GM21515 (cell line): ENCODE data around the gene SERPINA5.
"Not testable (repeated sequence)": the region's sequence is repeated elsewhere in the genome, so short reads cannot be mapped to it uniquely, and the experiment has no call there.

ENCODE experiments used
- ATAC-seq: cut with Tn5 transposase; IDR thresholded peaks from one replicate; pipeline ENCODE4 v1.9.1; 2021; ENCODE audit not compliant: unreplicated experiment

The SERPINA5 gene

DNA sequence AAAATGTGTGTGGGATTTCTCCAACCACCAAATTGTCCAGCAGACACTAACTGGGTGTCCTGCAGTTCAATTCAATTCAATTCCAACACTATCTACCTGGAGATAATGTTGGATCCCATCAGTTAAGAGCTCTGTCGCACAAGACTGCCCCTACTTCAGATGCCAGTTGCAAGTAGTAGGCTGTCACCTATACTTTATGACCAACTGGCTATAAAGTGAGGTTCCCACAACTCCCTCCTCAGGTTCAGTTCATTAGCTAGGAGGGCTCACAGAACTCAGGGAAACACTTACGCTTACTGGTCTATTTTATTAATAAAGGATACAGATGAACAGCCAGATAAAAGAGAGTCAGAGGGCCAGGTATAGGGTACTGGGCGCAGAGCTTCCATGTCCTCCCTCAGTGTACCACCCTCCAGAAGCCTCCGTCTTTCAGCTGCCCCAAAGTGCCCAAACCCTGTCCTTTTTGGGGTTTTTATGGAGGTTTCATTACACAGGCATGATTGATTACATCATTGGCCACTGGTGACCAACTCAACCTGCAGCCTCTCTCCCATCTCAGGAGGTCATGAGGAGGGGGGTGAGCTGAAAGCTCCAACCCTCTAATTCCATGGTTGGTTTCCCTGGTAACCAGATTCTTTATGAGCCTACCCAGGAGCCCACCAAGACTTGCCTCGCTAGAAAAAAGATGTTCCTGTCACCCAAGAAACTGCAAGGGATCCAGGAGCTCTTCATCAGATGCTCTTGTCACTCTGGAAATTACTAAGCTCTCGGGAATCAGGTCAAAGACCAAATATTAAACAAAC is 7.5 kb upstream of the SERPINA5 start:
- ATAC-seq, result no peak

DNA sequence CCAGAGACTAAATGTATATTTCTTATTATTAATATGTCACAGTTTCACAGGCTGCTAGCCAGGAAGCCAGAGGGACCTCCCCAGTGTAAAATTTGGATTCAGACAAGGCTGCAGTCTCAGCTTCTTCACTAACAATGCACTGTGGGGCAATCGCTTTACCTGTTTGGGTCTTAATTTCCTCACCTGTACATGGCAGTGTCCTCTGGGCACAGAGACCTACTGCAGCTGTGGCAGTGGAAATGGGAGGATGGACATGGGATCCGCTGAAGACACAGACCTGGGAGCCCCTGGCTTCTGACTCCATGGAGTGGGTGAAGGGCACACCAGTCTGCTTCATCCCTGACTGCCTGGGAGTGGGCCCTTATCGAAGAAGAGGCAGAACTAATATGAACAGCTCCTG is 6.9 kb upstream of the SERPINA5 start:
- no peak for ATAC-seq

DNA sequence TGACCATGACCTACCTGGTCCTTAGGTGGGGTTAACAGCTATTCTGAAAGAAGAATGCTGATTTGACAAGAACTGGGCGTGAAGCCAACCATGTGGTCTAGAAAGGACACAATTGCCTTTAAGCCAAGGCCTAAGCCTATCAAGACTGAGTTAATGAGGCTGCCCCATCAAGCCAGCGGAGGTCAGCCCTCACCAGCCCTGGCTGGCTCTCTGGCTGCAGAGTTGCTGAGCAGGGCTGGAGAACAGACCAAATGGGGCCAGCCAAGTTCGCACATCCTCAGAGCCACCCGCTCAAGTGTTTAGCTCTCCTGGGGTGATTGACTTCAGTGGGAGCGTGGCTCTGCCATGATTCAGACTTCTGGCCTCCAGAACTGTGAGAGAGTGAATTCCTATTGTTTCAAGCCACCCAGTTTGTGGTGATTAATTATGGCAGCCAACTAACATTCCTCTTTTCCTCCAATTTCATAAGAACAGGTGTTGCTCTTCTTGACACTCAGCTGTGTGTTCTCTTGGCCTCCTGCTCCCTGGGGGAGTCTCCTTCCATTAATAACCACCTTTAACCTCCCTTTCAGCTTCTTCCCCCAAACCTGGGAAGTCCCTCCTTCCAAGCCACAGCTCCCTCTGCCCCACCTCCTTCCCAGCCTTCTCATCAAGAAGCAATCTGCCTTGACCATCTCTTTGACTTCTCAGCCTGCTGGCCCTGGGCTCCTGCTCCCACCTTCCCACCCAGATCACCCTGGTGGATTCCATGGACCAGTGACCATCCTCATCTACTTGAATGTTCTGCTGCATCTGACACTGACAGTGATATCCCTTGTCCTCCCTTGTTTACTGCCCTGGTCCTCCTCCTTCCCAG is 5.3 kb upstream of the SERPINA5 start:
- no peak for ATAC-seq

DNA sequence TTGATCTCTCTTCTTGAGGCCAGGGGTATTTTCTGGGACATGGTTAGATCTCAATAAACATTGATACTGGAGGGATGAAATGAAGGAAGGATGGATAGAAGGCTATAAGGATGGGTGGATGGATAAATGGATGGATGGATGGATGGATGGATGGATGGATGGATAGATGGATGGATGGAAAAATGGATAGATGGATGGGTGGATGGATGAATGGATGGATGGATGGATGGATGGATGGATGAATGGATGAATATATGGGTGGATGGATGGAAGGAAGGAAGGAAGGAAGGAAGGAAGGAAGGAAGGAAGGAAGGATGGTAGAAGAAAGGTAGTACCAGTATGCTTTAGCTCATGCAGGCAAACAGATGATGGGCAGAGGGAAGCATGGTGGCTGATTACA is 3.8 kb upstream of the SERPINA5 start:
- ATAC-seq, result not testable (repeated sequence)

DNA sequence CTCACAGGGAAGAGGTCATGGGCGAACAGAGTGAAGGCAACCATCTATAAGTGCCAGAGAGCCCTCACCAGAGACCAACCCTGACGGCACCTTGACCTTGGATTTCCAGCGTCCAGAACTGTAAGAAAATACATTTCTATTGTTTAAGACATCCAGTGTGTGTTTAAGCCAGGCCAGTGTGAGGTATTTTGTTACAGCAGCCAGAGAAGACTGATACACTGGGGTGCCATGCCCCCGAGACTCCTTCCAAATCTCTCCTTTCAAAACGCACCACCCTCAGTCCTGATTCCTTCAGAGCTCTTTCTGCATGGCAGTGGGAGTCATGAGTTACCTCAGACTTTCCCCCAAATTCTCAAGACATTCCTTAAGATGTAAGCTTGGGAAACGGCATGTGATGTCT is 2.5 kb upstream of the SERPINA5 start:
- ATAC-seq, result no peak

DNA sequence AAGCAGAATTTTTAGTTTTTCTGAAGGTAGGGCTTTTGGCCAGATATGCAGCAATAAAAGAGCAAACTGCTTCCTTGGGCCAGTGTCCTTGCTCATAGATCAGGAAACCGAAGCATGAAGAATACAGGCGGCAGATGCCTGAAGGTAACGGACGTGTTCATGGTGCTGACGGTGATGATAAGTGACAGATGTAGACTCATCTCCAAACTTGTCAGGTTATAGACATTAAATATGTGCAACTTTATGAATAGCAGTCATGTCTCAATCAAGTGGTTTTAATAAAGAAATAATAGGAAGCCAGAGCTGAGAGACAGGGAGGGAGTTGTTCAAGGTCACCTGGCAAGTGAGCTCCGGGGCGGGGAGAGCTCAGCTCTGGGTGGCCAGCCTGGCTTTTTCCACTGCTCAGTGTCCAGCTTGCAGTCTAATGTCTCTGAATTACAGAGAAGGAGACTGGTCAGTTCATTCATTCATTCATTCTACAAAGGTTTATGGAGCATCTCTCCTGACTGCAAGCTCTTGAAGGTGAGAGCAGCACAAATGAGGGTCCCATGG is 1.0 kb downstream of the SERPINA5 start:
- ATAC-seq, result no peak

DNA sequence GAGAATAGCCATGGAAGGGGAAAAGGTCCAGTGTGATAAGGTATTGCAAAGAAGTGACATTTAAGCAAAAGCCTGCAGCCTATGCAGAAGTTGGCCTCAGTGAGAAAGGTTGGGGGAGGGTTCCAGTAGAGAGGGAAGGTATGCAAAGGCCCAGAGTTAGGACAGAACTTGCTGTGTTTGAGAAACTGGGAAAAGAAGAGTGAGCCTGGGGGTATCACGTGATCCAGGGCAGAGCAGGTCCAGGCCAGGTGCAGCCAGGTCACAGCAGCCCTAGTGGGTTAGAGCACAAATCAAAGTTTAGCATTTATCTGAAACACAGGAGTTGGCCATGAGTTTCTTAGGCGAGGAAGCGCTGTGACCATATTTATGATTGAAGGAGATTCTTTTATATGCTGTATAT is 1.6 kb downstream of the SERPINA5 start:
- no peak for ATAC-seq

DNA sequence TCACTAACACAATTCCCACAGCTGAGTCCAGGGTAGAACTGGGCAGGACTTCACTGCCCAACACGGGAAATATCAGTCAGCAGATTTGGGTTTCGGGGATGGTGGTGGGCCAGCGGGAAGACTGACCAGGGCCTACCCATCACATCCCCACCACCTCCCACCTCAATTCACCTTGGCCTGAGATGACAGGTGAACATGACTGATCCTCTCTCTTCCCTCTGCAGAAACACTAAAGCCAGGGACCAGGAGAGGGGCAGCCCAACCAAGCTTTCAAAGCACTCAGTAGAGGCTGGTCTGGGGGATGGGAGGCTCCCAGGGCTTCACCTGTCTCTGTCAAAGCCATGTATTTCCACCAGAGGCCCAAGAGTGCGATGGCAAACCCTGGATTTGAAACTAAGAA is 2.3 kb downstream of the SERPINA5 start:
- ATAC-seq, result no peak

DNA sequence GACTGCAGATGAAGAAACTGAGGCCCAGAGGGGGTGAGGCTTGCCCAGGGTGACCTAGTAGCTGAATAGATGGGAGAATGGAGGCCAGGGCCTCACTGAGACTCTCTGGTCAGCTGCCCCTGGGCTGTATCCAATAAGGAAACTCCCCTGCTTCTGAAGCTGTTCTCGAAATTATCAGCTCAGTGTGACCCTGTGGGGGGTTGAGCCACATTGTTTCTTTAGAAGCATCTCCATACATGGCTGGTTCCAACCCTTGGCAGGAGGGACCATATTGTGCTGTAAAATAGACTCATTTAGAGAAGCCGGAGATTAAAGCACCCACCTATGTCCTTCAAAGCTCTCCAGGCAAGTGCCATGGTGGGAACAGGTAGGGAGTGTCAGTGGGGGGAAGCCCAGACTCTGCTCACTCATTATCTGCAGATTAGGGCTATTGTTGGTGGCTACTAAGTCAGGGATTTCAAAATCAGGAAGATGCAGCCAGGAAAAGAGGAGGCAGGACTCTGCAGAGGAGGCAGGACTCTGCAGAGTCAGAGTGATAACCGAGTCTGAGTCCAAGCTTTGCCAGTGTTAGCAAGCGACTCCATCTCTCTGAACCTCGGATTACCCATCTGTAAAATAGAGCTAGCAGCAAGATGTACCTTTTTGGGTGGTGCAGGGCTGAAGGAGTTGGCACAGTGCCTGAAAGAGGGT is 3.5 kb downstream of the SERPINA5 start:
- ATAC-seq, result no peak

DNA sequence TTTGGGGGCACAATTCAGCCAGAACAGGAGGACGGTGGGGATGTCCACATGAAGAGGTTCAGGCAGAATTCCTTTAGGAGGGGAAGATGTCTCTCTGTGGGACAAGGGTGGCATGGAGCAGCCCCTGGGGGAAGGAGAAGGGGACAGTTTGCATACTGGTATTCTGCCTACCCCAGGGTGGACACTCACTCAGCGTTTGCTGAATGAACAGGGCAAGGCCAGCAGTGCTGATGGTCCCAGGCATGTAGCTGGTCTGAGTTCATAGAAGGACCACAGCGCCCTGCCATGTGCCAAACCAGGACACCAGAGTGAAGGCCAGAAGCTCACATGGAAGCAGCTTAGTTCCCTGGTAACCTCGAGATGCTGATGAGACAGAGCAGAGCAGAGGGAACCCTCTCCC is 5.4 kb downstream of the SERPINA5 start:
- no peak for ATAC-seq

DNA sequence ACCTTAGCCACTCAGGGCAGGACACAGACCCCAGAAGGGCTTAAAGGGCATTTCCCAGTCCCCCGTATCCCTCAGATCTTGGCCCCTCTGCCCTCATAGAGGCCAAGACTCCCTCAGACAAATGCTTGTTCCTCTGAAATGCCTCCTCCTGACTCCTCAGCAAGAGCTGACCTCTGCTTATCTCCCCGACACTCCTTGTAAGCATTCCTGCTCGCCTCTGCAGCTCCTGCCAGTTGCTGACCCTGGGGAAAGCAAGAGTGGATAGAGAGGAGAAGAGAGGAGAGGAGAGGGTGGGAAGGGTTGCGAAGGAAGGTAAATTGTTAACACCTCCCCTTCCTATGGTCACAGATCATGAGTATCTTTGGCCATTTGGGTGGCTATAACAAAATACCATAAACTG is 7.1 kb downstream of the SERPINA5 start:
- no peak for ATAC-seq

DNA sequence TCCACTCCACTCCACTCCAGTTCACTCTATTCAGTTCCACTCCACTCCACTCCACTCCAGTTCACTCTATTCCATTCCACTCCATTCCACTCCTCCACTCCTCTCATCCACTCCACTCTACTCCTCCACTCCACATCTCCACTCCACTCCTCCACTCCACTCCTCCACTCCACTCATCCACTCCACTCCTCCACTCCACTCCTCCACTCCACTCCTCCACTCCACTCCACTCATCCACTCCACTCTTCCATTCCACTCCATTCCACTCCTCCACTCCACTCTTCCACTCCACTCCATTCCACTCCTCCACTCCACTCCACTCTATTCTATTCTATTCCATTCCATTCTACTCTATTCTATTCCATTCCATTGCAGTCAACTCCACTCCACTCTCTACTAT is 9.8 kb downstream of the SERPINA5 start:
- no peak for ATAC-seq

DNA sequence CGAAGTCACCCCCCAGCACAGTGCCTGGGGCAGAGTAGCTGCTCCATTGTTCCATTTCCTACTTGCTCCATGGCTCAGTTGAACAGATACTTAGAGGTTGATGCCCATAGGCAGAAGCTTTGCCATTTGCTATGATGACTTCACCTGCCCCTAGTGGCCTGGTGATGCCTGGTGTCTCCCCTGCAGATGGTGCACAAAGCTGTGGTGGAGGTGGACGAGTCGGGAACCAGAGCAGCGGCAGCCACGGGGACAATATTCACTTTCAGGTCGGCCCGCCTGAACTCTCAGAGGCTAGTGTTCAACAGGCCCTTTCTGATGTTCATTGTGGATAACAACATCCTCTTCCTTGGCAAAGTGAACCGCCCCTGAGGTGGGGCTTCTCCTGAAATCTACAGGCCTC is 10.6 kb downstream of the SERPINA5 start:
- ATAC-seq, result no peak

DNA sequence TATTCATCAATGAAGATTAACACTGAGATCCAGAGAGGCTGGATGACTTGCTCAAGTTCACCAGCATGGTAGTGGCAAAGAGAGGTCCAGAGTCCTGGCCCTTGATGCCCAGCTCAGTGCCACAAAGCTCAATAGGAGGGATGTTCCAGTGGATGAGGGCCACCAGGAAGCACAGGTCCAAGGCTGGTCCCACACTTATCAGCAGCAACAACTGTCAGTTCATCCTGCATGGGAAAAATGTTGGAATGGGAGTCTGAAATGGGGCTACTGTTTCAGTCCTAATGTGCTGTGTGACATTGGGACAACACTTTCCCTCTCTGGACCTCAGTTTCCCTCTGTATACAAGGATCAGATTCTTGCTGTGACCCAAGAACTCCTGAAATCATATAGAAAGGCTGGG is 11.2 kb downstream of the SERPINA5 start:
- ATAC-seq, result no peak

DNA sequence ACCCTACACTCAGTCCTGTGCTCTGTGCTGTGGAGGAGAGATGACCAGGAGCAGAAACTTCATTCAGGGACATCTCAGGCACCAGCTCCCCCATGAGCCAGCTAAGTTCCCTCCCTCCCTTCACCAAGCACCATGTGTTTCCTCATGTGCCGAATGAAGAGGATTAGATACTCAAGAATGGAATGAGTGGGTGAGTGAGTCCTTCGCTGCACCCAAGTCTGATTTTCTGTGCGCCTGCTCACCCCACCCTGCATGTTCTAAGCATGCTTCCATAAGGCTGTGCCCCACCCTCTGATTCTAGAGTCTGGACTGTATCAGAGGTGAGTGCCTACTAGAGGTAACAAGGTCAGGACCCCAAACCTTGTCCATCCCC is 12.1 kb downstream of the SERPINA5 start:
- no peak for ATAC-seq

DNA sequence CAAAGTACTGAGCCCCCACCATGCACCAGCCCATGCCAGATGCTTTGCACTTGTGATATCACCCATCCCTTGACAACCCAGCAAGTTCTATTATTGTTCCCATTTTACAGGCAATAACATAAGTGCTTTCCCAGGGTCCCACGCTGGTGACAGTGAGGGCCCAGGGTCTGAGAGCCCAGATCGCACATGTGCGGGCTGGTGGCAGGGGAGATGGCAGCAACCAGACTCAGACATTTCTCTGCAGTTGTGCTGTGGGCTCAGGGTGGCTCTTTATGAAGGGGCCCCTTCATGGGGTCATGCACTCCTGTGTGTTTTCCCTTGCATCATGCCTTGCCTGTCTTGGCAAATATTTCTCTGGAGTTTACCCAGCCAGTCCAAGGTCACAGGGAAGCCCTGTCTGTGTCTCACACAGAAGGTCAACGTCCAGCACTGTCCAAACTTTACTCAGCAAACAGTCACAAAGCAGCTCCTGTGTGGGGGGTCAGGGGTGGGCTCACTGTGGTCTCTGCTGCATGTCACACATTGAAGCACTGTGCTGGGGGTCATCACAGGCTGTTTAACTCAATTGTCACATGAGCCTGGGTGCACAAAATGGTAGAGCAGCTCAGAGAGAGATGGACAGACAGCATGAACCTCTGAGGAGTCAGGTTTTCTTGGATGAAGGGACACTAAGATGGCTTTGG is 12.7 kb downstream of the SERPINA5 start:
- ATAC-seq, result no peak

DNA sequence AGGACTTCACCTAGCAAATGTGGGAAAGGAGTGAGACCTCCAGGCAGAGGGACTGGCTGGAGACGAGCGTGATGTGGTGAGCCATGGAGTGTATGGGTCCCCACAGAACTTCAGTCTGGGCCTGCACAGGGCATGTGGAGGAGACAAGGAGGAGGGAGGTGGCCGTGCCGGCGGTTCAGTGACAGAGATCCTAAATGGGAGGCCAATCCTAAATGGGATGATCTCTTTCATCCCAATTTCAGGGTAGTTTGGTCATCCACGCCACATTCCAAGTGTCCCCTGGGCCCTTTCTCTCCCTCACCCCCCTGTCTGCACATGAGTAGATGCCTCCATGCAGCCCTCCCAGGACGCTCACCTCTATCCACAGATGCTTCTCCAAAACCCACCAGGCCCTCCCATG is 13.2 kb downstream of the SERPINA5 start:
- ATAC-seq, result no peak

DNA sequence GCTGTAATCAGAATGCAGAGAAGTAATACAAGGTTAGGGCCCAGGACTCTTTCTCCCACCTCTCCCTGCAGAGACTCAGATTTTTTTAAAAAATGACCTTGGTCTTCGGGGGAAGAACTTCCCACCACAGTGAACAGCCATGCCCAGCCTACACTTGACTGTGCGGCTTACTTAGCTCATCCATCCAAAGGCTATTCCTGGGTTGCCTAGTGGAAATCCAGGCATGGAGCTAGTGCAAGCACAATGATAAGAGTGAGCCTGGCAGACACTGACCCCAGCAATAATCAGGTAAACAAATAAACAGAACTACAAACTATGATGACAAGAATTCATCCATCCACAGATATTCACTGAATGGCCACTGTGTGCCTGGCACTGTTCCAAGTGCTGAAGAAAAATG is 14.7 kb downstream of the SERPINA5 start:
- no peak for ATAC-seq

DNA sequence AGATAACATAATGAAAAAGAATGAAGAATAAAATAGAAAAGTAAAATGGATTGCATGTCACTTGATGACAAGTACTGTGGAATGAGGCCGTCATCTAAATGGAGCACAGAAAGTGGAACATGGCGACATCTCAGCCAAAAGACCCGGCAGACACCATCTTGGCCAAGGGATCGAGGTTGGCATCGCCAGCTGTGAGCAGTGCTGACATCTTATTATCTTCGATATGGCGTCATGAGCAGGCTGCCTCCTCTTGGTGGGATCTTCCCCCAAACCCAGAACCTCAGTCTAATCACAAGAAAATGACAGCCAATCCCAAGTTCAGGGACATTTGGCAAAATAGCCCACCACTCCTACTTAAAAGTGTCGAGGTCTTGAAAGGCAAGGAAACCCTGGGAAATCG is 15.1 kb downstream of the SERPINA5 start:
- ATAC-seq, result no peak

DNA sequence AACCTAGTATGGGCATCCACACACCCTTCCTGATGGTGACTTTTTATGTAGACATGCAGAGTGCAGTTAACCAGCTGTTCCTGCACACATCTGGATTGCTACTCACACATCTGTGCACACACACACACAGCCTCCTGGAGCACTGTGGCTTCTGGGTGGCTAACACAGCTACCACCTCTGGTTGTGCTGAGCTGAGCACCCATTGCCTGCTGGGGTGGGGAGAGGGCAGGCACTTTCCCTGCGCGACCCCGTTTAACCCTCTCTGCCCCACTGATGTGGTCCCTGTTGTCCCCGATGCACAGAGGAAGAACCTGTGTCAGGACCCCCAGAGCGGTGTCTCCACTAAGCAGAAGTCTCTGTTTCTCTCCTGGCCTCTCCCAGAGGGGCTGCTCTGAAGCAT is 16.6 kb downstream of the SERPINA5 start:
- no peak for ATAC-seq

DNA sequence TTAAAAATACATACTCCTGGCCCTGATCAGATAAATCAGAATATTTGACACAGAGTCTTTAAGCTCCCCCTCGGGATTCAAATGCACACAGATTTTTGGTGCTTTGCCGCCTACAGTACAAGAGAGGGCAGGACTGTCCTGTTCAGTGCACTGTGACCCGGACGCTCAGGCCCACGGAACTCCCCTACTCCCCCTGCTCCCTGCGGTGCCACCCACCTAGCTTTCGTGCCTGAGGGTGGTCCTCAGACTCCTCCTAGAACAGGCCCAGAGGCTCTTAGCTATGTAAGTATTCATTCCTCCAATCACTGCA is 17.2 kb downstream of the SERPINA5 start:
- ATAC-seq, result no peak
